ELR (cell line): ENCODE data around the gene CBX5.
A peak's percentile ranks its signal among the peaks of the same experiment; 100 is the strongest.

Experiments
- DNase-seq: peaks from one replicate; pipeline ENCODE4 v3.0.0-alpha.2; 2015; ENCODE audit warnings: low read depth

Gene CBX5

DNA sequence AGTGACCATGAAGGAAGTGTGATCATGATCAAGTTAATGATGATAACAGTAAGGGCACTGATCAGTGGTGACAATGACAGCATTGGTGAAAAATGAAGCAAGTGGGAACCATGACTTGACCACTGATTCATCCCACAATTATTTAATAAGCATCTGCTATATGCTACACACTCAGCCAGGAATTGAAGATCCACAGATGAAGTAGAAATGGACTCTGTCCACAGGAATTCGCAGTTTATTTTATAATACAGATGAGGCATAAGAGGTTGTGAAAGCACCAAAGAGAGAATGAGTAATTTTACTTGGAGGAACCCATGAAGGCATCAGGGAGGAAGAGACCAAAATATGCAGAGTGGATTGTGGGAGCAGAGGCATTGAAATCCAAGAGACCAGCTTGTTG lies 57.3 kb downstream of the CBX5 start:
- peak; percentile 99 for DNase-seq

DNA sequence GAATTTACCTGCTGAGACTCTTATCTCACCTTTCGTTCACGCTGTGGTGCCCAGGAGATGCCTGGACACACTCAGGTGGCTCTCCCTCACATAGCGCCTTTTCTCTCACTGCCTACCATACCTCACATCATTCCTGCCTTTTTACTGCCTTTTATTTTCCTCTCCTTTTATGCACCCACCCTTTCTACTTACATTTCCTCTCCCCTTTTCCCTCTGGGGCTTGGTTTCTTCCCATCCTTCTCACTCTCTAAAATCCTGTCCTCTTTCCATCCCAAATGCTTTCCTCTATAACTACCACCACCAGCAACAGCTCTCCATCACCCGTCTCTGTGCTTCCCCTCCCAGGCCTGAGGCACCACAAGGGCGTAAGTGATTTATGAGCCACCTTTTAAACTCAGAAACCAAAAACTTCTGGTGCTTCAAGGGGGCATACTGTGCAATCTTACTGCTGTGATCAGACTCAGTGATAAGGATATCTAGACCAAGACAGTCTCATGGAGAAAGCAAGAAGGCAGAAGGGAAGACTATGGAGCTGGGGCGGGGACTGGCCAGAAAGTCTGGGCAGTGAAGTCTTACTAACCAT lies 58.4 kb downstream of the CBX5 start:
- peak; percentile 26 for DNase-seq

DNA sequence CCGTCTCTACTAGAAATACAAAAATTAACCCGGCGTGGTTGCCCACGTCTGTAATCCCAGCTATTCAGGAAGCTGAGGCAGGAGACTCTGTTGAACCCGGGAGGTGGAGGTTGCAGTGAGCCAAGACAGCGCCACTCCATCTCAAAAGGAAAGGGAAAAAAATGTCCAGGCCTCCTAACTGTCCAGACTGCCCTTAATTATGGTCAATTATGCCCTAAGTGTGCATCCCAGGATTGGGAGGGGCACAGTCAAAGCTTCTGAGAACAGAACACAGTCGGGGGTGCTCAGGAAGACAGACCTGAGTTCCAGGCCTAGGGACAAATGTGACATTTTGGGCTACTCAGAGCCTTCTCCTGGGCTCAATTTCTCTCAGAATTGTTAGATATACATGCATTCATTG lies 59.4 kb downstream of the CBX5 start:
- no peak for DNase-seq

DNA sequence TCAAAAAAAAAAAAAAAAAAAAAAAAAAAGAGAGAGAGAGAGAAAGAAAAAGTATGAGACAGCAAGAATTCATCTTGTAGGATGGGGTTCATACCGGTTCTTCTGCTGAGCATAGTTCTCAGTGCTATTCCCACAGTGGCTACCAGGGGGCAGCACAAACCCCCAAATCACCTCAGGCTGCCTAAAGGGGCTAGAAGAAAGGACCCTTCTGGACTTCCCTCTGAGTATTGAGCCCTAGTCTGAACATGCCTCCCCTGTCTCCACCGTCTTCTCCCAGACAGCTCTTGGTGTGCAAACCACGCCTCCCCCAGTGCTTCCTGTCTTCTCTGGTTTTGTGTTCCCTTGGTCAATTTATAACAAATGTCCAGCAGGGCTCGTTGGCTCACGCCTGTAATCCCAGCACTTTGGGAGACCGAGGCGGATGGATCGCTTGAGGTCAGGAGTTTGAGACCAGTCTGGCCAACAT lies 59.8 kb downstream of the CBX5 start:
- DNase-seq = peak; percentile 78

DNA sequence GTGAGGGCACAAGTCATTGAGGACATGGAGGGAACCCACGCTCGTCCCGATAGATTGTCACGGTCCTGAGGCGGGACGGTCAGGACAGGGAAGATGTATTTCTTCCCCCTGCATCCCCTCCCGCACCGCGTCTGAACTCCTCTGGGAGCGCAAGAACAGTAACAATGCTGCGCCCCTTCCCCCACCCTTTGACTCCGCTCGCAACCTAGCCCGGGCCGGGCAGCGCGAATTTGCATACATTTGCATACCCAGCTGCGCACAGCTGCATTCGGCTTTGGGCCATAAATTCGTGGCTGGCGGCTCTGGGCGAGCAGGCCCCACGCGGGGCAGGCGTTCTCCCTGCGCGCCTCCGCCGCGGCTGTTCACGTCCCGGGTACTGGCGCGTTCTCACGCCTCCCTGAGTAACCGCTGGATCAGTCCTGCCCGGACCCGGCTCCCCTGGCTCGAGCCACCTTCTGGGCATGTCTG lies 62.1 kb downstream of the CBX5 start:
- DNase-seq = peak; percentile 24

DNA sequence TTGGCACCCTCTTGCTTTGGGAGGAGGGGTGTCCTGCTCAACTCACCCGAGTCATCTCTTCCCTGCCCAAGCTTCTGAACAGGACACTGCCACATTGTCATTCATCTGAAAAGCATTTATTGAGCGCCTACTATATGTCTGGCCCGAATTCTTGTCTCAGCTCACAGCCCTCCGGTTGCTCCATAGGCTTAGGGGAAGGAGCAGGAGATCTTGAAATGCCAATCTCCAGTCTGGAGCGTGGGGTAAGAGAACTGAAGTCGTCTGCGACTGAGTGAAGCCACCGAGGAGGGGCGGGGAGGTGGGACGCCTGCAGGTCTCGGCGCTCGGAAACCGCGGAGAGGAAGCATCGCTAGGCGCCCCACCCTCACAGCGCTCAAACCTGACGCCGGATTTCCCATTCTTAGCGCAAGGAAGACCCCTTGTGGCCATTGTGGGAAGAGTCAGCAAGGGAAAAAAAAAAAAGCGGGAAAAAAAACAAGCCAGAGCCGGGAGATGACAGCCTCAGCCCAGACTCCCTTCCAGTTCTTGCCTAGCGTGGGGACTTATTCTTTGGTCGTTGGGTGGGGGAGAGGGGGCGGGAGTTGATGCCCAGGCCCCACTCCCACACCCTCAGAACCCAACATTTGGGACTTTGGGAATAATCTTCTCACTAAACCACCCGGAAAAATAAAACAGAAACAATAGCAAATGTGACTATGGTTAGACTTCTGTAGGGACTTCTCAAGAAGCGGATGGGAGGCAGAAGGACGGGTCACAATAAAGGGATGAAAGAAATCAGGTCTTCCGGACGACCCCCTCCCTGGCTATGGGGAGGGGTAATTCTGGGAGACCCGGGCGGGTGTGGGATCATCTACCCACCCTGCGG lies 62.9 kb downstream of the CBX5 start:
- peak; percentile 92 for DNase-seq

DNA sequence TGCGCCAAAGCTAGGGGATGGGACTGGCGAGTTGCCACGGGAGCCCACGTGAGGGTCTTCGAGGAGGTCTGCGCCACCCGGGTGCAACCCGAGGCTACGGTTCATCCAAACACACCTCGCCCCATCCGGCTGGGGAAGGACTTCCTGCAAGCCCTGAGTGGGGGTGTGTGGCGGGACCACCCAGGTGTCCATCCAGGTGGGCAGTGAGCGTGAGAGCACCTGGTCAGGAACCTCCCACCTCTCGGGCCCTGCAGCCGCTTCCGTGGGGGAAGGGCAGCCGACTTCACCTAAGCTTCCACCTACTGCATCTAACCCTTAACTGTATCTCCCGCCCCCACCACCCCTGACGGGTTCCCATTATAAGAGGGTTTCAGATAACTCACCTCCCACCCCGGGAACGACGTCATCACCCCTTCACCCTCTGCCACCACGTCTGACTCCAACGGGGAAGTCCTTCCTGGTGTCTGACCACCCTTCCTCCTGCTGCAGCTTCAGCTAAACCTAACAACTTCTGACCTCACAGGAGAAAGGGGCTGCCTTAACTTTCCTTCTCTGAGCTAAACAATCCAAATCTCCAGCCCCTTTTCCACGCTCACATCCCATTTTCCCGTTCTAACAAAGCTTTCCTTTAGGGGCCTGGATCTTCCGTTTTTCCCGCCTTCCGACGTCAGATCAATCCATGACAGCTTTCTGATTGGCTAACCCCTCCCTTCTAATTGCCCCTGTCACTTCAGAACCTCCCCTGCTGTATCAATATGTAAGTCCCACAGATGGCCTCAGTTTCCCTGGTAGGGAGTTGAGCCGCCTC lies 63.7 kb downstream of the CBX5 start:
- peak; percentile 38 for DNase-seq

DNA sequence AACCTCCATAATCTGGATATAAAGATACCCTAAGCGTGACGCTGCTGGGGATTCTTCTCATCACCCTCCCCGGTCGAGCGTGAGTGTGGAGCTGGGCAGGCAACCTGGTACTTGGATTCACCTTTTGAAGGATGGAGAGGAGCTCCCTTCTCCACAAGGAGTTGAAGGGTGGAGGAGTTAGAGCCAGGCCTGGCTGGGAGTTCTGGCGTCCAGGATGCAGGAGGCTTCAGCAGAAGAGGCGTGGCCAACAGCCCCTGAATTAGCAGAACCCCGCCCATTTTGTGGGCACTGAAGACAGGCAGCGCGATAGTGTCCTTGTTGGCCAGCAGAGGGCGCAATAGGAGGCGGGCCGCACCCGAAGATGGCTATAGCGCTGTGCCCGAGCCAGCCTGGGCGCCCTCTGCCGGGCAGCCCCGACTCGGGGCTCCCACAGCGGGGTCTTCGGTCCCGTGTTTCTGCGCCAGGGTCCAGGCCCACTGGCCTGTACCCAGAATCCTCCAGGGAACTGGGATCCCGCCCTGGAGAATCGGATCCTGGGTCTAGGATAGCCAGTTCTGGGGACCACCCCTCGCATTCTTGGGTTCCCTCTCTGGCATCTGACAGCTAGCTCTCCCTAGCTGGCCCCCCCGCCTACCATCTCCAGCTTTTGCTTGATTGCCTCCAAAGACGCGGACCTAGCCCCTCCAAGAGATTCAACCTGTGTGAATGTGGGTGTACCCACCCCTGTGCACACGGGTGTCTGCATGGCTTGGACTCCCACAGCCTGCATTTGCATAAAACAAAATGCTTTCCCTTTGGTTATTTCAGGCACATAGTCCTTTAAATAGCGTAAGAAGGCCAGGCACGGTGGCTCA lies 65.1 kb downstream of the CBX5 start:
- peak; percentile 94 for DNase-seq

DNA sequence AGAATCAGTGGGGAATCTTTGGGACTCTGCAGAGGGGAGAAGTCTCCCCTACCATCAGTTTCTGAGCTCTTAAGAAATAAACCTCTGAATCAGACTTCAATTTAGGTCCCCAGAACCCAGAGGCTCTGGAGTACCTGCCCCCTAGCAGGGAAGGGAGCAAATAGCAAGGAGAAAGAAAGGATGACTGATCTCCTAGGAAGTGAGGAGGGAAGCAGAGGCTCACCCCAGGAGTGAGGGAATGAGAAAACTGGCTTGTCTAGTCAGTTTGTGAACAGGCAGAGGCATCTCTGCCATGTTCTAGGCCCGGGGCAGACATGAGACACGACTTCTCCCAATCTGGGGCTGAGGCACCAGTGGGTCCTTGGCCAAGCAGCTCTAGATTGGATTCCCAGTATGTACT lies 66.8 kb downstream of the CBX5 start:
- DNase-seq = peak; percentile 52

DNA sequence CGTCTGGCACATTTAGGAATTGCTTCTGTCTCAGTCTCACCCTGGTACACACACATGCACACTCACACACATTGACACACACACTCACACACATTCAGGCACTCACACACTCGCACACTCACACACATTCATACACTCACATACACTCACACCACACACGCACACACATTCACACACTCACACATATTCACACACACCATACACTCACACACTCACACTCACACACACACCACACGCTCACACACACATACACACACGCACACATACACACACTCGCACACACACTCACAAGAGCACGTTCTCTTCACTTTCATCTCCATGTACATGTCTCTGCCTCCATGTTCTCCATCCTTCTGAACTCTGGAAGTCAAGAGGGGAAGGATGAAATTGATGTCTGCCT lies 68.0 kb downstream of the CBX5 start:
- DNase-seq = no peak

DNA sequence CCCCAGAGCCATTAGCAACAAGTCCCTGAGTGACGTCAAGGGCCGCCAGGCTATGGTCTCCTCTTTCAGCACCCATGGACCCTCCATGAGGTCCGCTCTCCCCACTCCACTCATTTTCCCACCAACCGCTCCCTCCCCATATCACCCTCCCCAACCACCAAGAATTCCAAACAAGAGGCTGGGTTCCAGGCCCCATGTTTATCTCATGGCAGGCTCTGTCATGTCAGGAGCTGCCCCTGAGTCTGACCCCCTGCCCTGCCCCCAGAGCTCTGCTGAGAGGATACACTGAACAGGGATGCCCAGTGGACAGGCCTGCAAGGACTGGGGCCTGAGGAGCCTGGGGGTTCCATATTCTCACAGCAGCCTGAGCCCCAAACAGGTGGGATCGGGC lies 69.5 kb downstream of the CBX5 start:
- no peak for DNase-seq

DNA sequence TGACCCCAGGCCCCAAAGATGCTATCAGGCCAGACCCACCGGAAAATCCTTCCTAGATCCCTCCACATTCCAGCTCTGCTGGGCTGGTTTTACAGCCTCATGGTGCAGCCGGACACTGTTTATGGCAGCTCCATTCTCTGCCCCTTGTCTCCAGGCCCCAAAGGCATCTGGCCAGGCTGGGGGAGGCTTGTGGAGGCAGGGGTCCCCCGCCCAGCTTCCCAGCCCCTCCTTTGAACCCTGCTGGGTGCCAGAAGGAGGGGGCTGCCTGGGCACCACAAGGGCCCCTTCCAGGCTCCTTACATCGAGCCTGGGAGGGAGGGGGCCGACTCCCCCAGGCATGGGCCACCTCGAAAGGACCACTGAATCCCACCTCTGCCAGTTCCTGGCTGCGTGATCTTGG lies 71.3 kb downstream of the CBX5 start:
- no peak for DNase-seq

DNA sequence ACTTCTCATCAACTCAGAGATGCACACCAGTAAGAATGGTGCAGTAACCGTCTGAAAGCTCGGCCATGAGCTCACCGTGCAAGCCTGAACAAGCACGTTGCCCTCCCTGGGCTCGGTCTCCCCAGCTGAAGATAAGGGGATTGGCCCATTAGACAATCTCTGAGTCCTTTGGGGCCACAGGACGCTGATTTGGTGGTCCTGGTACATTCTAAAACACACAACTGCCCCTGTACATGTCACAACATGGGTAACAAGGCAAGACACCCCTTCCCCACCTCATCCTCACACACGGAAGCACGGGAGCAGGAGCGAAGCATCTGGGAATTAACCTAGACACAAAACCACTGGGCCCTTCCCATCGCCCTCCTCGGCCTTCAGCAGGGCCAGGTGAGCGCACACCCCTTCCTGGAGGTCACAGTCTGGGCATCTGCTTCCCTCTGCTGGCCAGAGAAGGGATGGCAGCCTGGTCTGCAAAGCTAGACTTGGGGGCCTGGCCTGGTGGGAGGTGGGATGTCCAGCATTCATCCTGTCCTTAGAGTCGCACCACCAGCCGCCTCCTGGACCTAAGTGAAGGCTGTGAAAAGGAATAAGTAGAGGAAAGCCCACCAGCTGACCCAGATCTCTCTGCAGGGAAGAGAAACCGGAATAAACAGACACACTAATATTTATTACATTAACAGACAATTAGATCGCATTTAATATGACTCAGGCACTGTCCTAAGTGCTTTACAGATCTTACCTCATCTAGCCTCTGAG lies 72.2 kb downstream of the CBX5 start:
- DNase-seq = peak; percentile 76

DNA sequence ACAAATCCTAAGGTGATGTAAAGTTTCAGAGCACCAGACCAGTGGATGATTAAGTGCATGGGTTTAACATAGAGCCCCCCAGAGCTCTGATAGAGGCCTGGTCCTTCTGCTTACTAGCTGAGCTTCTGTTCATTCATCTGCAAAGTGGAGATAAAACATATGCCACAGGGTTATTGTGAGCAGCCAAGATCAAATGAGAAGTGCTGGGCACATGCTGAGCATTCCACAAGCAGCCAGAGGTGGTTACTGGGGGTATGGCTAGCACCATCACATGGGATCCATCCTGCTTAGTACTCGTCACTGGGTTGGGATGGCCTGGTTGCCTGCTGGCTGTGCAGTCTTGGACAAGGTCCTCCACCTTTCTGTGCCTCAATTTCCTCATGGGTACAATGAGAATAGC lies 73.1 kb downstream of the CBX5 start:
- DNase-seq = no peak

DNA sequence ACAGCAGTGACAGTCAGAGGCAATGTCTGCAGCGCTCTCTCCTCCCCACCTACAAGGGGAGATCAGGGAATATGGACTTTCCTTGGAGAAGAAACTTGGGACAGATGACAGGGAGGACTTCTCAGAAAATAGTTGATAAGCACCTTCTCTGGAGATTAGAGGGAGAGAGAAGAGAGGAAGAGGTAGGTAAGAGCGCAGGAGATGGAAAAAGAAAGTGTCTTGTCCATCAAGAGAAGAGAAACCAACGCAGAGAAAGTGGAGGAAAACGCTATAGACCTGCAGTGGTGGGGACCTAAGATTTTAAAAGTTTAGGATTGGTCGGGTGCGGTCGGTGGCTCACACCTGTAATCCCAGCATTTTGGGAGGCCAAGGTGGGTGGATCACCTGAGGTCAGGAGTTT lies 75.6 kb downstream of the CBX5 start:
- no peak for DNase-seq

DNA sequence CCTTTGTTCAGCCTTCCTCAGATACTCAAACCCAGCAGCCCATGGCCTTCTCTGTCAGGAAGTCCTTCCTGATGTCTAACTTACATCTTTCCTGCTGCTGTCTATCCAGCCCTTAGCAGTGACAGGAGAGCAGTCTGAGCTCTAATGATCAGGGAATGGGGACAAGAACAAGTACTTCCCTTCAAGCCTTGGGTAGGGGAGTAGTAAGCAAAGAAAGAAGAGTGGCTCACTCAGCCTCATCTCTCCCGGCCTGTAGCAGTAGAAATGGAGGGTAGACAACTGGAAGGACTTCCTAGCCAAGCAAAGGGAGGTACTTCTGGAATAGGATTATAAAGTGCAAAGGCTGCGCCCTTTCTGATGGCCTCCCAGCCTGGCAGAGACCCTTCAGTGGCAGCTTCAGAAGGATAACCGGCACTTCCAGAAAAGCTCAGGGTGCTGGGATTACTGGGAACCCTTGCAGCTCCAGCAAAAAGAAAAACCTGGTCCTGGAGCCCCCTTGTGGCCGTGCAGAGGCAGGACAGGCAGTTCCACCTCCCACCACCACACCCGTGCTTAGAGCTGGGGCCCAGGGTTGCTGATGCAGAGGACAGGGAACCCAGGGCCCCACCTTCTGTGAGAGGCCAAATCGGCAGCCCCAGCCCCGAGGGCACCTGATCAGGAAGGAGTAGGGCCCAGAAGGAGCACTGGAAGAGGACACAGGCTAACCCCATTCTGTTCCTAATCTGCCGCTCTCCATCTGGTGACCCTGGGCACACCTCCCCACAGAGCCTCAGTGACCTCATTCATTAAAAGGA lies 78.7 kb downstream of the CBX5 start:
- peak; percentile 84 for DNase-seq

DNA sequence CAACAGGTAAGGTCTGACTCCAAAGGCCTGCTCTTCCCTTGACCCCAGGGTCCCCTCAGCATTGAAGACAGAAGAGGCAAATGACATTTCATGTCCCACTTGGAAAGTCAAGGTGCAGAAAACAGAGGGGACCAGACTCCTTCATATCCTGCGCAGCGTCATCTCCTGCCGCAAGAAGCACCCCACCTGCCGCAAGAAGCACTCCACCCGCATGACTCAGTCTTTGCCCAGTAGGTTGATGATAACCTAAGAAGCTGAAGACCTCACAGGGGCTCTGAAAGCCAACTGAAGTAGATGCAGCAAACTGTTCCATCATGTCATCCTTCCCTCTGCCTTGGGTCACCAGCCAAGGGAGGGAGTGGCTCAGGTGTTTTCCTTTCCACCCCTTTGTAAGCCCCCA lies 79.5 kb downstream of the CBX5 start:
- DNase-seq = no peak

DNA sequence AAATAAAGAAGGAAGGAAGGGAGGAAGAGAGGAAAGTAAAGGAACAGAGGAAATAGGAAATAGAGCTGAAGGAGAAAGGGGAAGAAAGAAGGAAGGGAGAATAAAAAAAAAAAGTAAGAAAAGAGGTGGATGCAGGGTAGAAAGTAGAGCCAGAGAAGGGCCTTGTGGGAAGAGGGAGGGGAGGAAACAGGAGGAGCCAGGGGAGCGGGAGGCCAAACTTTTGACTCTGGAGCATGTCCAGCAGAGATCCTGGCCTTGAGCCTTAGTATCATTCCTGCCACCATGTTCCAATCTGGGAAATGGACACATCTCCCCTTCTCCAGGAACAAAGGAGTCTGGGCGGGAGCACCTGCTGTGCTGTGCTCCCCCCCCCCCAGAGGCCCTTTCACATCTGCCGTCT lies 80.0 kb downstream of the CBX5 start:
- DNase-seq = no peak

DNA sequence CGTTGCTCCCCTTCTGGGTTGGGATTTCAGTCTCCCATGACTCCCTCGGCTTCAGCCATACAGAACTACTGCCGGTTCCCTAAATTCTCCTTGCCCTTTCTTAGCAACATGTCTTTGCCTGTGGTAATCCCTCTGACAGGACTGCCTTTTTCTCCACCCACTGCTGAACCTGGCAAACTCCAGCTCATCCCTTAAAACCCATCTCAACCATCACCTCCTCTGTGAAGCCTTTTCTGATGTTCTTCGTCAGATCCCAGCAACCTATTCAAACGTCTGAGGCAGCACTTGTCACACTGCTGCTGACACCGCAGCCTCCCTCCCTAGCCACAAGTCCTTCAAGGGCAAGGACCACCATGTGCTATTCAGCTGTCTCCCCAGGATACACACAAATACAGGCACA lies 80.9 kb downstream of the CBX5 start:
- DNase-seq = no peak

DNA sequence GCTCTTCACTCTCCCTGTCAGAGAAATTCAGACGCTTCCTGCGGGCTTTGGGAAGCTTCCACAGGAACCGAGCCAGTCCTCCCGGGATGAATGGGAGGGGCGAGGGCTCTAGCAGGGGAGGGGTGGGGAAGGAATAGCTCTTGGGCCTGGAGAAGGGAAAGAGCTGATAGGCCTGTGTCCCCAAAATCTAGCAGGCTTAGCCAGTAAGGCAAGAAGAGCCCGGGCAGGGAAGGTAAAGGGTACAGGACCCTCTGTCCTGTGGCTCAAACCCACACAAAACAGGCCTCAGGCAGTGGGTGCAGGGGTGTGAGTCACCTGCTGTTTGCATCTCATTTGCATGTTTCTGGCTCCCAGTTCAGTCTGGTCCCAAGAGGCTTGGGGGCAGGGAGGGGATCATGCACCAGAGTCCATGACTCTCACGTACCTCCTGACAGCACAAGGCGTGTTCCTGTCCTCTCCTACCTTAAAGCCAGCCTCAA lies 82.5 kb downstream of the CBX5 start:
- peak; percentile 76 for DNase-seq
